GM10847 (cell line): ENCODE results near the gene KCNK6.

ENCODE experiments used
- POLR2A ChIP-seq: IDR thresholded peaks from 2 replicates; pipeline ENCODE4 v1.6.1; 2011; ENCODE audit not compliant: insufficient read length; ENCODE audit errors: extremely low read depth

KCNK6 gene

DNA sequence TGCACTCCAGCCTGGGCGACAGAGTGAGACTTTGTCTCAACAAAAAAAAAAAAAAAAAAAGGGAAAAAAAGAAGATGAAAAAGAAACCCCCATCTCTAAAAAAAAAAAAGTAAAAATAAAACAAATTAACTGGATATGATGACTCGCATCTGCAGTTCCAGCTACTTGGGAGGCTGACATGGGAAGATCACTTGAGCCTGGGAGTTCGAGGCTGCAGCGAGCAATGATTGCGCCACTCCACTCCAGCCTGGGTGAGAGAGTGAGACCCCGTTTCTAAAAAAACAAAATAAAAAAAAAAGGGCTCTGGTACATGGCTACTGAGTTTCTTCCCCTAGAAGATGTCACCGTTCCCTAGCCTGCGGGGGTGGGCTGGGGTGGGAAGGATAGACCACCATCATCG is 13.6 kb downstream of the KCNK6 start:
- TF ChIP-seq POLR2A: no peak

DNA sequence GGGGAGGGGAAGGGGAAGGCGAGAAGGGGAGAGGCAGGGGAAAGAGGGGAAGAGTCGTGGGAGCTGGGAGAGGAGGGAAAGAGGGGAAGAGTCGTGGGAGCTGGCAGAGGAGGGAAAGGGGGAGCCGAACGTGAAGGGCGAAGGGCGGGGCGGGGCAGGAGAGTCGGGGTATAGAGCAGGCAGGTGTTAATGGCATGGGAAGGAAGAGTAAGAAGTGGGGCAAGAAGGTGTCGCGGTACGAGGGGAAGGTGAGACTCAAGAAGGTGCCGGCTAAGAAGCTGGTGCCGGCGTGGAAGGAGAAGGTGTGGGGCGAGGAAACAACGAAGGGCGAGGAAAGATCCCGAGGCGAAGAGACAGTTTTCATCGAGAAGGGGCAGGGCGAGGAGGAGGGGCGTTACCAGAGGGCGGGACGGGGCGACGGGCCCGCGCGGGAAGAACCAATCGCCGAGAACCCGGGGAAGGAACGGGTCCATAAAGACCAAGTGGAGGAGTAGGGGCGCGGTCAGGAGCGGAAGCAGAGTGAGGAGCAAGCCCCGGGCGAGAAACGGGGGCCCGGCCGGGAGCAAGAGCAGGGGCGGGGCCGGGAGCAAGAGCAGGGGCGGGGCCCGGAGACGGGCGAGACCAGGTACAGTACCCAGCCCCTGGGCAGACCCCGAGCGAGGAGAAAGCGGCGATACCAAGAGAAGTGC is 16.4 kb downstream of the KCNK6 start:
- TF ChIP-seq POLR2A: peak; percentile 30

DNA sequence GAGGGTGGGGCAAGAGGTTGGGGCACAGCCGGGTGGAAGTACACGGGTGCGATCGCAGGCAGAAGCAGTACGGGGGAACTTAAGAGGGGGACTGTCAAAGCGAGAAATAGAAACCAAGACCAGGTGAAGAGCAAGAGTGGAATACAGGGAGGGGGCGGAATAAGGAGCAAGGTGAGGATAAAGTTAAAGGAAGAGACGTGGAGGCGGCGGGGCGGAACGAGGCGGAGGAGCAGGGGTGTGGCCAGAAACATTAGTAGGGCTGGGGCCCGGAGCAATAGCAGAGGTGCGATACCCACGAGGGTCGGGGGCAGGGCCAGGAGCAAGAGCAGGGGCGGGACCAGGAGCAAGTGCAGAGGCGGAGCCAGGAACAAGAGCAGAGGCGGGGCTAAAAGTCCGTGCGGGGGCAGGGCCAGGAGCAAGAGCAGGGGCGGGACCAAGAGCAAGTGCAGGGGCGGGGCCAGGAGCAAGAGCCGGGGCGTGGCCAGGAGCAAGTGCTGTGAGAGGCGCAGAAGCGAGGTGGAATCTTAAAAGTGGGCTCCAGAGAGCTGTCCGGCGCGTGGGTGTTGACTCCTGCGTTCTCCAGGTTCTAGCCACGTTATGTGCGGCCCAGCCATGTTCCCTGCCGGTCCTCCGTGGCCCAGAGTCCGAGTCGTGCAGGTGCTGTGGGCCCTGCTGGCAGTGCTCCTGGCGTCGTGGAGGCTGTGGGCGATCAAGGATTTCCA is 17.2 kb downstream of the KCNK6 start:
- TF ChIP-seq POLR2A: peak; percentile 11

DNA sequence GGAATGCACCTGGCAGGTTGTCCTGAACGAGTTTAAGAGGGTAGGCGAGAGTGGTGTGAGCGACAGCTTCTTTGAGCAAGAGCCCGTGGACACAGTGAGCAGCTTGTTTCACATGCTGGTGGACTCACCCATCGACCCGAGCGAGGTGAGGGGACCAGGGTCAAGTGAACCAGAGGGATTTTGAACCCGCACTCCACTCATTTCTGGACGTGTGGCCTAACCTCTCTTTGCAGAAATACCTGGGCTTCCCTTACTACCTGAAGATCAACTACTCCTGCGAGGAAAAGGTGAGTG is 17.7 kb downstream of the KCNK6 start:
- TF ChIP-seq POLR2A: no peak

DNA sequence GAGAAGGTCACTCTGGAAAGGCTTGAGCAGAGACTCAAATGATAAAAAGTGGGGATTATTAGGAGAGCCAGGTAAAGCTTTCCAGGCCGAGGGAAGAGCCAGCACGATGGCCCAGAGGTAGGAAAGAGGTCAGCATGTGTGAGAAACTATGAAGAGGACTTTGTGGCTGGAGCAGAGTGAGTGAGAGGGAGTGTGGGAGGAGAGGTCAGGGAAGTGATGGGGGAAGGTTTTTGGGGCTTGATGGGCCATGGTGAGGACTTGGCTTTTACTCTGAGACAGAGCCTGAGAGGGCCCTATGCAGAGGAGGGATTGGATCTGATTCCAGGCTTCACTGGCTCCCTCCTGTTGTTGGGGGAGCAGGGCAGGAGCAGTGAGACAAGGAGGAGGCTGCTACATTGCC is 21.3 kb downstream of the KCNK6 start:
- TF ChIP-seq POLR2A: no peak

DNA sequence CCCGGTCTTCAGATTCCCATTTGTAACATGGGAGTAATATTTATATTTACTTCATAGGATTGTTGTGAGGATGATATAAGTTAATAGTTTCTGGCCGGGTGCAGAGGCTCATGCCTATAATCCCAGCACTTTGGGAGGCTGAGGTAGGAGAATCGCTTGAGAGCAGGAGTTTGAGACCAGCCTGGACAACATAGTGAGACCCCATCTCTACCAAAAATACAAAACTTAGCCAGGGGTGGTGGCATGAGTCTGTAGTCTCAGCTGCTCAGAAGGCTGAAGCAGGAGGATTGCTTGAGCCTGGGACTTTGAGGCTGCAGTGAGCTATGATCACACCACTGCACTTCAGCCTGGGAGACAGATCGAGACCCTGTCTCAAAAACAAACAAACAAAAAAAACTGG is 27.2 kb downstream of the KCNK6 start:
- no peak for TF ChIP-seq POLR2A

DNA sequence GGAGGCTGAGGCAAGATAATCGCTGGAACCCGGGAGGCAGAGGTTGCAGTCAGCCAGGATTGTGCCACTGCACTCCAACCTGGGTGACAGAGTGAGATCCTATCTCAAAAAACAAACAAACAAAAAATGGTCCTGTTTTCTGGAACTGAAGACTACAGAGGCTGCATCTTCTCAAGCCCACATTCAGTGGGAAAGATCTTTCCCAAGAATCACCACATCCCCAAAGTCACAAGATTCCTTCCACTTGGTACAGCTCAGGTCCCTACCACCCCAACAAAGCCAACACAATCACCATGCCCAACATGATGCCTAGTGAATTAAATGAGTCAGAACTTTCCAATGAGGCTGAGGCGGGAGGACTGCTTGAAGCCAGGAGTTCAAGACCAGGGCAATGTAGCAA is 31.2 kb downstream of the KCNK6 start:
- TF ChIP-seq POLR2A: no peak

DNA sequence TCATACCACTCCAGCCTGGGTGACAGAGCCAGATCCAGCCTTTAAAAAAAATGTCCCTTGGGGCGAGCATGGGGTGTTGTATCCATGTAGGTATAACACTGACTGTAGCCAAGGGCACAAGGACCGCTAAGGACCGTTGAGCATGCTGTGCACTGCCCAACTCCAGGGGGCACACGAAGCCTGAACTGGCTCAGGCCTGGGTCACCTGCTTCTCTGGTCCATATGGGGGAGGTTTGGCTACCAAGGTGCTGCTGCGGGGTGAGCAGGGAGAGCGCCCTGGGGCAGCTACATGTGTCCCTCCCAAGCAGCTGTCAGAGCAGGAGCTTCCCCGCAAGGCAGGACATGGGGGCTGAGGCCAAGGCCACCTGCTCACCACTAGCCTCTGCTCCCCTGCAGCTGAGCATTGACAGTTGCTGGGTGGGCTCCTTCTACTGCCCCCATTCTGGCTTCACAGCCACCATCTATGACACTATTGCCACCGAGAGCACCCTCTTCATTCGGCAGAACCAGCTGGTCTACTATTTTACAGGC is 32.3 kb downstream of the KCNK6 start:
- no peak for TF ChIP-seq POLR2A

DNA sequence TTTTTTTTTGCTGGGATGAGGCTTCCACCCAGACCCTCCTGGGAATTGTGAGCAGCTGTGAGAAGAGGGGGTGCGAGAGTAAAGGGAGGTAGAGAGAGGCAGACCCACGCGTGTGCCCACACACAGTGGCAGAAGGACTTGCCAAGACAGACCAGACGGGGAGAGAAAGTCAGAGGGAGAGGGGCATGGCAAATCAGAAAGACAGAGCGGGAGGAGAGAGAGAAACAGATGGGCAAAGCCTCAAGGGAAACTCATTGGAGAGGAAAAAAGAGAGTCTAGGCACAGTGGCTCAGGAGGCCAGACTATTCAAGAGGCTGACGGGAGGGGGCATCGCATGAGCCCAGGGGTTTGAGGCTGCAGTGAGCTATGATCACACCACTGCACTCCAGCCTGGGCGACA is 33.0 kb downstream of the KCNK6 start:
- no peak for TF ChIP-seq POLR2A

DNA sequence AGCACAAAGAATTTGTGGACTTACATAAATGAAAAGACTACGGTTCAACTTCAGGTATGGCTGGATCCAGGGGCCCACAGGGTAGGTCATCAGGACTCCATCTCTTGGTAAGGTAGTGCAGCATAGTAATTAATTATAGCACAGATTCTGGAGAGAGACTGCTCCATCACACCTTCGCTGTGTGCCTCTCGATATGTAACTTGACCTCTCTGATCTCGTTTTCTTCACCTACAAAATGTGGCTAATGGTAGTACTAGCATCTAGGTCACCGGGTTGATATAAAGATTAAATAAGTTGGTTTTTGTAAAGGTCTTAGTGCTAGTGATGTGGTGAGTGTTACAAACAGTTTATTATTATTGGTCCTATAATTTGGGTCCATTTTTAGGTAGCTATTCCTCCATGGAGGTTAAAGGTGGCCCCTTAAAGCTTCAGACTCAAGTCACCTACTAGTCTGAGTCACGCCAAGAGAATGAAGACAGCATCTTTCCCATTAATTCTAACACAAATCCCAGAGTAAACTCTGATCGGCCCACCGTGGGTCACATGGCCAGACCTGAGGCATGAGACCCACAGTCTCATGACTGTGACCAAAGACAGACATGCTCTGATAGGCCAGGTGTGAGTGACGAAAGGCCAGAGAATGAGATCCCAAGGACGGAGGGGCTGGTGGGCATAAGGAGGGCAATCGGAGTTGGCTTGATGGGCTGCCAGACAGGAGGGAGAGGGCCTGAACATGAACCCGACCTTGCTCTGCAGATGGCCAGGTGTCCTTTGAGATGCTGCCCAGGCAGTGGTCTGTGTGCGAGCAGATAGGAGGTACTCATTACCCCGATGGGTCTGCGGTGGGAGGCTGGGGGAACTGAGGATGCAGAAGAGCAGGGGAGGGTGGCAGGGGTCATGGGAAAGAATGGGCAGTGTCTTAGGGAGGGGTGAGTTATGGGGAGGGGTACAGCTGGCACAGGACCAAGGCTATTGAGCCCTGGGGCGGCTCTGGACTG is 36.4 kb downstream of the KCNK6 start:
- TF ChIP-seq POLR2A: no peak

DNA sequence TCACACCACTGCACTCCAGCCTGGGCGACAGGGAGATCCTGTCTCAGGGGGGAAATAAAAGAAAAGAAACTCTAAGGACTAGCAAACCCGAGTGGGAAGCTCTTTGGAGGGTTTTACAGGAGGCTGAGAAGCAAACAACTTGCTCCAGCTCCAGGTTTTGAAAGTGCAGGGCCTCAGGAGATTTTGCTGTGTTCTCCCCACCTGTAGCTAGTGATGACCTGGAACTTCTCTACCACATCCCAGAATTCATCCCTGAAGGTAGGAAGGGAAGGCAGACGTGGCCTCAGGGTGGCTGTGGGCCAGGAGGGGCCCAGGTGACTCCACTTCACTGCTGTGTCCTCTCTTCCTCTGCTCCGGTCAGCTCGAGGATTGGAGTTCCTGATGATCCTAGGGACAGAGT is 38.4 kb downstream of the KCNK6 start:
- no peak for TF ChIP-seq POLR2A

DNA sequence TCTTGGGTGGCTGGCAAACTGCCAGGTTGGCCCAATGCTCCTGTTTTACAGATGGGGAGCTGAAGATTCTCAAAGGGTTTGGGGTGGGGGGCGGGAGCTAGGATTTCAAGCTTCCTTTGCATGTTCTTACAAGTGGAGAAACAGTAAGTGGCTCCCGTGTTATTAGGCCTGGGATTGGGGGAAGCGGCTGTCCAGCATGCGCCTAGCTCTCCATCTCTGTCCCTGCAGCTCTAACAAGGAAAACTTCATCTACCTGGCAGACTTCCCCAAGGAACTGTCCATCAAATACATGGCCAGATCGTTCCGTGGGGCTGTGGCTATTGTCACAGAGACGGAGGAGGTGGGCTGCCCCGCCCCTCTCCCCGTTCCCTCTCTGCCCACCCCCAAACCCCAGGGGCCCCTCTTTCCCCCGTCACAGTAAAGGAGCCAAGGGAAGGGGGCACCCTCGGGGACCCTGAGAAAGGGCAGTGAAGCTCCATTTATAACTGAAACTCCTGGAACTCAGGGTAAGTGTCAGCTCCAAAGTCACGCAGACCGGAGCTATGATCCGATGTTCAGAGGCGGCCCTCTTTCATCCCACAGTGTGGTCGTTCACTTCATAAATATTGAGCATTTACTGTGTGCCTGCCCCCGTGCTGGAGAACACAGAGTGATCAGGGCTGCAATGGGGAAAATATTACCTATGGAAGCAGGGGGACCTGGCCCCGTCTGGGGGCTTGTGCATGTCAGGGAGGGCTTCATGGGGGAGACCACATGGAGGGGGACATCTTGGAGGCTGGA is 39.8 kb downstream of the KCNK6 start:
- TF ChIP-seq POLR2A: no peak

DNA sequence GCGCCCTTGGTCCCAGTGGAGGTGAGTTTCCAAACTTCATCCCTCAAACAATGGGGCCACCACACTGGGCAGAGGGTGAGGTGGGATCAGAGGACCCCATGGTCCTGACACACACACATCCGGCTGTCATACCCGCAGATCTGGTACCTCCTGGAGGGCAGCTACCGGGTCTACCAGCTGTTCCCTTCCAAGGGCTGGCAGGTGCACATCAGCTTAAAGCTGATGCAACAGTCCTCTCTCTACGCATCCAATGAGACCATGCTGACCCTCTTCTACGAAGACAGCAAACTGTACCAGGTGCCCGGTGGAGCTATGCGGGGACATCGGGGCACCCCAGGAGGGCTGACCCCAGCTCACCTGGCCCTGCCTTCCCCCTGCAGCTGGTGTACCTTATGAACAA is 40.7 kb downstream of the KCNK6 start:
- TF ChIP-seq POLR2A: no peak

DNA sequence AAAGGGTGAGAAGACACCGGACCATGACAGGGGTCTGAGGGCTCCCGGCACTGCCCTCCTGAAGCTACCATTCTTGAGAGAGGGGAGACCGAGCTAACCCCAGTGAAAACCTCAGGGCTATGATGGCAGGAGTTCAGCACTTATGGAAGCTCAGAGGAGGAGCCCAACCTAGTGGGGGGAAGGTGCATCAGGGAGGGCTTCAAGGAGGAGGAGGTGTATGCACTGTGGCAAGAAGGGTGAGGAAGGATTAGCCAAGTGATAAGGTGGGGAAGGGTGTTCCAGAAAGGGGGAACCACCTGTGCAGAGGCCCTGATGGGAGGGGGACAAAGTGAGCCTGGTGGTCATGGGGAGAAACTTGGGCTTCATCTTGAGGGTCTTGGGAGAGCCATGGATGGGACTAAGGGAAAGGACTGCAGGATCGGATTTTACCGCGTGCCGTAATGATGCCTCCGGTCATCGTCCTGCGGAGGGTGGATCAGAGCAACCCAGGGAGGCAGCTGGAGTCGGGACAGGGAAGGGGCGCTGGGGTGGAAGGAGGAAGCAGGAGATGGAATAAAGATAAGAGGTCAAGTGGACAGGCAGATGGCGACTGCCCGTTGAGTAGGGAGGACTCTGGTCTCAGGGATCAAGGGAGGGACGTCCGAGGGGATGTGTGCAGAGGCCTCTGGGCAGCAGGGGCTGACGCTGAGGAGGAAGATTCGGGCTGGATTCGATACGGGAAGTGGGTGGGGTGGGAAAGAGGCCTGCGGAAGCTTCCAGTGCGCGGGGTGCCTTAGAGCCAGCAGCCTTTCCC is 41.4 kb downstream of the KCNK6 start:
- no peak for TF ChIP-seq POLR2A
